HG03558 (cell line): ENCODE results near the gene SLC16A5.

Source experiments
- ATAC-seq: cut with Tn5 transposase; IDR thresholded peaks from one replicate; pipeline ENCODE4 v1.9.1; 2021; ENCODE audit warnings: moderate number of reproducible peaks; ENCODE audit not compliant: unreplicated experiment; ENCODE audit errors: extremely low read depth

The SLC16A5 gene

GRCh38 chr17:75084039-75084660 lies 3.6 kb upstream of the SLC16A5 start:
- no peak for ATAC-seq

GRCh38 chr17:75086496-75087181 lies 1.1 kb upstream of the SLC16A5 start:
- ATAC-seq = no peak

- no peak for ATAC-seq
Observed at GRCh38 chr17:75087182-75087557, 584 bp upstream of the SLC16A5 start.

- ATAC-seq = no peak
Observed at GRCh38 chr17:75088465-75089417, 987 bp downstream of the SLC16A5 start.

GRCh38 chr17:75090871-75091854 lies 3.4 kb downstream of the SLC16A5 start:
- no peak for ATAC-seq

- no peak for ATAC-seq
Observed at GRCh38 chr17:75091855-75092327, 4.1 kb downstream of the SLC16A5 start.

GRCh38 chr17:75093548-75094158 lies 5.9 kb downstream of the SLC16A5 start:
- no peak for ATAC-seq

GRCh38 chr17:75094871-75095399 lies 7.2 kb downstream of the SLC16A5 start:
- no peak for ATAC-seq

GRCh38 chr17:75096082-75096625 lies 8.4 kb downstream of the SLC16A5 start:
- ATAC-seq = no peak

- ATAC-seq = no peak
Observed at GRCh38 chr17:75097865-75098264, 10.1 kb downstream of the SLC16A5 start.

- ATAC-seq = no peak
Observed at GRCh38 chr17:75098861-75099260, 11.1 kb downstream of the SLC16A5 start.

- no peak for ATAC-seq
Observed at GRCh38 chr17:75099881-75100595, 12.3 kb downstream of the SLC16A5 start.

GRCh38 chr17:75102385-75102821 lies 14.6 kb downstream of the SLC16A5 start:
- no peak for ATAC-seq

GRCh38 chr17:75103601-75104554 lies 16.1 kb downstream of the SLC16A5 start:
- ATAC-seq = no peak

- ATAC-seq = no peak
Observed at GRCh38 chr17:75105126-75106080, 17.6 kb downstream of the SLC16A5 start.

GRCh38 chr17:75108193-75108592 lies 20.4 kb downstream of the SLC16A5 start:
- no peak for ATAC-seq
